HG03196 (cell line): ENCODE results near the gene PRX.

Source experiments
- ATAC-seq: cut with Tn5 transposase; IDR thresholded peaks from one replicate; pipeline ENCODE4 v1.9.1; 2021; ENCODE audit not compliant: unreplicated experiment

Gene PRX

GRCh38 chr19:40365613-40366401, 47.4 kb downstream of the PRX start:
- ATAC-seq = no peak

GRCh38 chr19:40365010-40365409, 48.2 kb downstream of the PRX start:
- no peak for ATAC-seq

GRCh38 chr19:40363069-40363468, 50.1 kb downstream of the PRX start:
- ATAC-seq = no peak

- ATAC-seq = no peak
Measured at GRCh38 chr19:40362160-40362559, 51.0 kb downstream of the PRX start.

- no peak for ATAC-seq
Measured at GRCh38 chr19:40360708-40361241, 52.4 kb downstream of the PRX start.

GRCh38 chr19:40360020-40360707, 53.0 kb downstream of the PRX start:
- ATAC-seq = no peak

- no peak for ATAC-seq
Measured at GRCh38 chr19:40358773-40359172, 54.4 kb downstream of the PRX start.

- ATAC-seq = no peak
Measured at GRCh38 chr19:40357640-40358039, 55.5 kb downstream of the PRX start.

- ATAC-seq = no peak
Measured at GRCh38 chr19:40356681-40357595, 56.2 kb downstream of the PRX start.

GRCh38 chr19:40355975-40356680, 57.0 kb downstream of the PRX start:
- ATAC-seq = no peak

- ATAC-seq = no peak
Measured at GRCh38 chr19:40348961-40349507, 64.1 kb downstream of the PRX start.

GRCh38 chr19:40348125-40348913, 64.9 kb downstream of the PRX start, which contains the start of the genes C19orf47 and PLD3:
Gene C19orf47 (minus strand): TSS chr19:40348397. CDS start chr19:40341857, 6,540 bp downstream.
Gene PLD3 (plus strand): TSS chr19:40348695. CDS start chr19:40366484, 17,789 bp downstream.
- peak; percentile 93 for ATAC-seq

GRCh38 chr19:40344422-40344821, 68.8 kb downstream of the PRX start:
- no peak for ATAC-seq
